H9 (cell line): ENCODE results near the gene PLXNB2. TPM values are rescaled to one million over a fixed set of nuclear protein-coding genes. Genes with fewer than 3 reads are reported as not detected.

Source experiments
- DNase-seq: peaks from one replicate; pipeline ENCODE4 v3.0.0-alpha.2; 2017
- H2AFZ ChIP-seq: one replicate; pipeline ENCODE4 v1.6.1; 2013; ENCODE audit warnings: mild to moderate bottlenecking, low read length, control low read depth, moderate library complexity
- H2AK5ac ChIP-seq: 2 replicates; pipeline ENCODE4 v1.6.1; 2013; ENCODE audit warnings: low read length, control low read depth, mixed read lengths; ENCODE audit not compliant: insufficient read length
- H2BK120ac ChIP-seq: one replicate; pipeline ENCODE4 v1.6.1; 2013; ENCODE audit warnings: low read depth, mild to moderate bottlenecking, low read length, control low read depth, inconsistent platforms; ENCODE audit not compliant: poor library complexity, severe bottlenecking
- H2BK12ac ChIP-seq: 2 replicates; pipeline ENCODE4 v1.6.1; 2013; ENCODE audit warnings: low read length, control low read depth, mixed read lengths, low read depth; ENCODE audit not compliant: insufficient read length
- H2BK15ac ChIP-seq: 2 replicates; pipeline ENCODE4 v1.6.1; 2013; ENCODE audit warnings: low read depth, low read length, control low read depth
- H2BK20ac ChIP-seq: one replicate; pipeline ENCODE4 v1.6.1; 2013; ENCODE audit warnings: low read depth, mild to moderate bottlenecking, low read length, control low read depth, inconsistent platforms; ENCODE audit not compliant: poor library complexity, severe bottlenecking
- H2BK5ac ChIP-seq: 2 replicates; pipeline ENCODE4 v1.6.1; 2013; ENCODE audit warnings: low read length, control low read depth, mixed read lengths; ENCODE audit not compliant: insufficient read length
- H3K14ac ChIP-seq: 2 replicates; pipeline ENCODE4 v1.6.1; 2013; ENCODE audit warnings: low read length, control low read depth; ENCODE audit not compliant: insufficient read depth
- H3K18ac ChIP-seq: 2 replicates; pipeline ENCODE4 v1.6.1; 2013; ENCODE audit warnings: low read depth, mild to moderate bottlenecking, mixed read lengths, low read length, control low read depth; ENCODE audit not compliant: insufficient read length
- H3K23ac ChIP-seq: 2 replicates; pipeline ENCODE4 v1.6.1; 2013; ENCODE audit warnings: low read length, control low read depth, mixed read lengths, low read depth; ENCODE audit not compliant: insufficient read length
- H3K23me2 ChIP-seq: 2 replicates; pipeline ENCODE4 v1.6.1; 2013; ENCODE audit warnings: low read depth, mild to moderate bottlenecking, mixed read lengths, low read length, control low read depth; ENCODE audit not compliant: insufficient read length, poor library complexity, severe bottlenecking
- H3K27ac ChIP-seq: 2 replicates; pipeline ENCODE4 v1.5.1; 2013; ENCODE audit warnings: low read length, control low read depth, mixed read lengths, low read depth; ENCODE audit not compliant: insufficient read length
- H3K27me3 ChIP-seq: 2 replicates; pipeline ENCODE4 v1.6.1; 2013; ENCODE audit warnings: low read length, control low read depth, inconsistent platforms; ENCODE audit not compliant: insufficient read depth
- H3K4ac ChIP-seq: 2 replicates; pipeline ENCODE4 v1.6.1; 2013; ENCODE audit warnings: low read depth, mild to moderate bottlenecking, control low read depth, inconsistent platforms, low read length, moderate library complexity
- H3K4me1 ChIP-seq: 2 replicates; pipeline ENCODE4 v1.6.1; 2013; ENCODE audit warnings: low read length, control low read depth, inconsistent platforms; ENCODE audit not compliant: insufficient read depth
- H3K4me2 ChIP-seq: 2 replicates; pipeline ENCODE4 v1.6.1; 2013; ENCODE audit warnings: low read length, control low read depth, mixed read lengths; ENCODE audit not compliant: insufficient read length, insufficient read depth
- H3K56ac ChIP-seq: 2 replicates; pipeline ENCODE4 v1.6.1; 2013; ENCODE audit warnings: low read depth, mild to moderate bottlenecking, mixed read lengths, low read length, control low read depth; ENCODE audit not compliant: insufficient read length
- H3K79me1 ChIP-seq: 2 replicates; pipeline ENCODE4 v1.6.1; 2013; ENCODE audit warnings: low read depth, mild to moderate bottlenecking, moderate library complexity, low read length, control low read depth, inconsistent platforms; ENCODE audit not compliant: insufficient read depth, poor library complexity, severe bottlenecking
- H3K79me2 ChIP-seq: 2 replicates; pipeline ENCODE4 v1.6.1; 2013; ENCODE audit warnings: low read length, control low read depth, inconsistent platforms; ENCODE audit not compliant: insufficient read depth
- H3K9ac ChIP-seq: 2 replicates; pipeline ENCODE4 v1.6.1; 2013; ENCODE audit warnings: low read length, control low read depth, mixed read lengths; ENCODE audit not compliant: insufficient read length; ENCODE audit errors: extremely low read depth
- H3K9me3 ChIP-seq: one replicate; pipeline ENCODE4 v1.6.1; 2013; ENCODE audit warnings: low read depth, low read length, inconsistent platforms; ENCODE audit not compliant: control insufficient read depth
- H3T11ph ChIP-seq: one replicate; pipeline ENCODE4 v1.6.1; 2013; ENCODE audit warnings: mild to moderate bottlenecking, low read length, control low read depth, inconsistent platforms
- H4K20me1 ChIP-seq: one replicate; pipeline ENCODE4 v1.6.1; 2013; ENCODE audit not compliant: control insufficient read depth, insufficient read length, insufficient read depth
- H4K5ac ChIP-seq: 2 replicates; pipeline ENCODE4 v1.6.1; 2013; ENCODE audit warnings: low read depth, mild to moderate bottlenecking, mixed read lengths, low read length, control low read depth; ENCODE audit not compliant: insufficient read length
- H4K8ac ChIP-seq: replicated peaks from 2 replicates; pipeline ENCODE4 v1.6.1; 2013; ENCODE audit warnings: low read length, control low read depth, mixed read lengths, low read depth; ENCODE audit not compliant: insufficient read length
- H4K91ac ChIP-seq: 2 replicates; pipeline ENCODE4 v1.6.1; 2013; ENCODE audit warnings: low read depth, mild to moderate bottlenecking, moderate library complexity, mixed read lengths, low read length, control low read depth; ENCODE audit not compliant: insufficient read length
- H3K27ac Mint-ChIP-seq, 3 experiments: 2 replicates in 2 of 3; 3 replicates in 1 of 3; pipeline ENCODE4 v1.8.0; 2020 to 2021; ENCODE audit warnings: mixed read lengths in 3 of 3, mild to moderate bottlenecking in 1 of 3, moderate library complexity in 1 of 3
- H3K27me3 Mint-ChIP-seq: 2 replicates; pipeline ENCODE4 v1.8.0; 2021; ENCODE audit warnings: low read depth, mild to moderate bottlenecking, moderate library complexity, mixed read lengths
- H3K36me3 Mint-ChIP-seq, 3 experiments: 2 replicates in 2 of 3; 3 replicates in 1 of 3; pipeline ENCODE4 v1.8.0; 2020 to 2021; ENCODE audit warnings: low read depth in 3 of 3, mixed read lengths in 3 of 3; ENCODE audit not compliant: insufficient read depth in 1 of 3
- H3K4me1 Mint-ChIP-seq, 2 experiments: 2 replicates each; pipeline ENCODE4 v1.8.0; 2020; ENCODE audit warnings: mixed read lengths in 2 of 2
- H3K4me3 Mint-ChIP-seq, 2 experiments: 2 replicates in 1 of 2; 3 replicates in 1 of 2; pipeline ENCODE4 v1.8.0; 2020 to 2021; ENCODE audit warnings: mild to moderate bottlenecking in 2 of 2, mixed read lengths in 2 of 2, moderate library complexity in 1 of 2
- H3K9me3 Mint-ChIP-seq, 2 experiments: 2 replicates in 1 of 2; 3 replicates in 1 of 2; pipeline ENCODE4 v1.8.0; 2020; ENCODE audit warnings: mild to moderate bottlenecking in 2 of 2, mixed read lengths in 2 of 2, moderate library complexity in 1 of 2
- CTCF ChIP-seq: fragments of 200-600 bp; sonication (generic); conservative IDR thresholded peaks from 3 replicates; pipeline ENCODE4 v1.8.0; 2021; ENCODE audit warnings: antibody characterized with exemption, mild to moderate bottlenecking
- WGBS: extraction: QIAGEN DNeasy Blood & Tissue Kit; methylation state at CpG from one replicate; pipeline ENCODE4 v1.1.7; 2013; ENCODE audit warnings: missing lambda C conversion rate, low lambda C conversion rate, mixed read lengths; ENCODE audit not compliant: insufficient read length; ENCODE audit errors: extremely low coverage; 5-methylcytosine and 5-hydroxymethylcytosine counted together
- total RNA-seq: library from RNA; stranded (reverse); gene quantifications from 2 replicates; pipeline ENCODE4 v1.2.1, GENCODE V29; 2021

Gene PLXNB2
- total RNA-seq, 1 experiment from 2014 or later, result 87.6 TPM

- WGBS, result no CpG with 5 or more reads among the region's 4 CpGs
- H3K9me3 Mint-ChIP-seq, result no peaks in the 10 kb centered on the region
- no peak overlapping the region for H3K14ac ChIP-seq
- H2BK120ac ChIP-seq, result no peak overlapping the region
- no peaks in the 10 kb centered on the region for H3K79me2 ChIP-seq
- H3K18ac ChIP-seq, result no peak overlapping the region
- H3K27me3 Mint-ChIP-seq, result peaks cover 1% of the 10 kb centered on the region; the same call in 1 of the 2 replicates
- H4K8ac ChIP-seq, result no peak overlapping the region
- H3K23ac ChIP-seq, result no peak overlapping the region
- H3K4me1 ChIP-seq, result no peaks in the 10 kb centered on the region
- no peak overlapping the region for H2AFZ ChIP-seq
- no peak for TF ChIP-seq CTCF
- H3K9me3 ChIP-seq, result no peaks in the 10 kb centered on the region
- peaks cover 12 to 27% of the 10 kb centered on the region in 2 experiments for H3K4me1 Mint-ChIP-seq
- no peak overlapping the region for H4K91ac ChIP-seq
- DNase-seq, result no peak
- no peaks in the 10 kb centered on the region for H4K20me1 ChIP-seq
- H3K4ac ChIP-seq, result no peak overlapping the region
- H3T11ph ChIP-seq, result no peak overlapping the region
- no peak overlapping the region for H2BK20ac ChIP-seq
- H4K5ac ChIP-seq, result no peak overlapping the region
- H3K36me3 Mint-ChIP-seq, result no peaks in the 10 kb centered on the region
- no peak overlapping the region for H2AK5ac ChIP-seq
- H3K9ac ChIP-seq, result no peak overlapping the region
- H3K23me2 ChIP-seq, result peaks cover 6% of the 10 kb centered on the region
- H3K79me1 ChIP-seq, result no peaks in the 10 kb centered on the region
- H3K27ac ChIP-seq, result no peak overlapping the region
- H2BK12ac ChIP-seq, result no peak overlapping the region
- no peak overlapping the region for H3K27ac Mint-ChIP-seq
- no peak overlapping the region for H2BK5ac ChIP-seq
- H3K56ac ChIP-seq, result no peak overlapping the region
- H2BK15ac ChIP-seq, result no peak overlapping the region
- H3K4me2 ChIP-seq, result no peak overlapping the region
- no peak overlapping the region; a peak in 1 of 5 replicates for H3K4me3 Mint-ChIP-seq
- no peaks in the 10 kb centered on the region for H3K27me3 ChIP-seq
These were observed 9.2 kb downstream of the PLXNB2 start for GRCh38 chr22:50298266-50298637.
